ENCODE results near the gene YIPF1. TPM values are rescaled to one million over a fixed set of nuclear protein-coding genes. Genes with fewer than 3 reads are reported as not detected.

Gene YIPF1
- polyA plus RNA-seq, 2 donors, result 13.5 to 20.3 TPM

DNA sequence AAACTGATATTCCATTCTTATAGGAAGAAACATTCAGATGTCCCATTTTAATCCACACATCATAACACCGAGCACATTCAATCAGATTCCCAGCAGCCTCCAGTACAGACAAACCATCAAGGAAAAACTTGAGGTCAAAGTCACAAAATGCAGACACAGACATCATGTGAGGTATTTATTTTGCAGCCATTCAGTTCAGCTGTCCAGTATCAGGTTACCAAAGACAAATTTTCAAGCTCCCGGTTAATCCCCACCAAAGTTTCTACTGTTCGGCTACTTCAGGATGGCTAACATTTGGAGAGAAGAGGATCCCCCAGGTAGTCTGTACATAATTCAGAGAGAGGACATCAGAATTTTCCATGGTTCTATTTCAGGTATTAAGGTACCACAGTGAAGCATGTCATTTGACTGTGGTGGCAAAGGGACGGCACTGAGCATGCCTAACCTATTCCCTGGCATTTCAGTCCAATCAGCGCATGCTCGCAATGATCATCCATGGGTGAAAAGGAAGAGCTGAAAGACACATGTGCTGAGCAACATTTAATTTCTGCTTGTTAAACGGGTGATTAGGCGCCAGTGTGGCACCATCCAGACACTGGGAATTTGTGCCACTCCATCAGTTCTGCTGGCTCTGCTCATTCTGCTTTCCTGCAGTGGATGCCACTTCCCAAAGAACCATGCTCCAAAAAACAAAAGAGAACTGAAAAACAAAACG, 37.9 kb downstream of the YIPF1 start:
- no peaks in the 10 kb centered on the region for H3K27me3 ChIP-seq (ENCODE audit: control insufficient read depth in 1 of 2, insufficient read depth in 2 of 2, low read length in 2 of 2)

DNA sequence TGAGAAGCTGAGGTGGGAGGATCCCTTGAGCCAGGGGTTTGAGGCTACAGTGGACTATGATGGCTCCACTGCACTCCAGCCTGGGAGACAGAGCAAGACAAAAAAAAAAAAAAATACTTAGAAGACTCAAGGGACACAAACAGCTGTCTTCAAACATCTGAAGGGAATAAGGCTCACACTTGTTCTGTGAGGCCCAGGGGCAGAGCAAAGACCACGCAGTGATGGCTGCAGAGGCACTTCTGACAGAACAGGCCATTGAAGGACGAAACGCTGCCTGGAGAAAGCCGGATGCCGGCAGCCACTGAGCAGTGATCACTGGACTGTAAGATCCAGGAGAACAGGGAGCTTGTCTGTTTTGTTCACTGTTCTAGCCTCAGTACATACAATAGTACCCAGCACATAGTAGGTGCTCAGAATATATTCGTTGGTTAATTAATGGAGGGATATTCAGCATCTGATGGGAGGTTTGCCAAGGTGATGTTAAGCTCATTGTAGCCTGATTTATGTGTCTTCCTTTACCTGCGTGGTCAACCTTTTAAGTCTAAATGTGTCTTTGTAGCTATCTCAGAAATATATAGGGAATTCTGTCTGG, 39.4 kb downstream of the YIPF1 start:
- H3K36me3 ChIP-seq (ENCODE audit: control insufficient read depth in 2 of 2, insufficient read depth in 2 of 2, low read length in 1 of 2), result peaks cover 4 to 9% of the 10 kb centered on the region in 2 donors
- WGBS, 2 donors, result 84 to 89% methylated on average over 7 of the region's 7 CpGs
- no peaks in the 10 kb centered on the region for H3K4me1 ChIP-seq (ENCODE audit: control insufficient read depth in 2 of 2, insufficient read depth in 2 of 2, low read length in 1 of 2)
- H3K27ac ChIP-seq (ENCODE audit: low read depth in 2 of 2, low read length in 1 of 2), result no peak overlapping the region
- no peaks in the 10 kb centered on the region for H3K9me3 ChIP-seq (ENCODE audit: control insufficient read depth in 2 of 2, insufficient read depth in 1 of 2, low read depth in 1 of 2, low read length in 1 of 2)
- H3K27me3 ChIP-seq (ENCODE audit: control insufficient read depth in 1 of 2, insufficient read depth in 2 of 2, low read length in 2 of 2), result no peaks in the 10 kb centered on the region
- no peak overlapping the region for H3K4me3 ChIP-seq (ENCODE audit: low read depth in 1 of 2, low read length in 2 of 2)

More for the DNA sequence above, 37.9 kb downstream of the YIPF1 start:
- Histone ChIP-seq H3K36me3 (ENCODE audit: control insufficient read depth in 2 of 2, insufficient read depth in 2 of 2, low read length in 1 of 2) (peaks cover 13 to 18% of the 10 kb centered on the region in 2 donors), H3K9me3 (ENCODE audit: control insufficient read depth in 2 of 2, insufficient read depth in 1 of 2, low read depth in 1 of 2, low read length in 1 of 2) (no peaks in the 10 kb centered on the region), H3K4me3 (ENCODE audit: low read depth in 1 of 2, low read length in 2 of 2) (no peak overlapping the region), H3K4me1 (ENCODE audit: control insufficient read depth in 2 of 2, insufficient read depth in 2 of 2, low read length in 1 of 2) (no peaks in the 10 kb centered on the region), H3K27ac (ENCODE audit: low read depth in 2 of 2, low read length in 1 of 2) (no peak overlapping the region)
- WGBS, 2 donors, result 88 to 90% methylated on average over 9 of the region's 9 CpGs

DNA sequence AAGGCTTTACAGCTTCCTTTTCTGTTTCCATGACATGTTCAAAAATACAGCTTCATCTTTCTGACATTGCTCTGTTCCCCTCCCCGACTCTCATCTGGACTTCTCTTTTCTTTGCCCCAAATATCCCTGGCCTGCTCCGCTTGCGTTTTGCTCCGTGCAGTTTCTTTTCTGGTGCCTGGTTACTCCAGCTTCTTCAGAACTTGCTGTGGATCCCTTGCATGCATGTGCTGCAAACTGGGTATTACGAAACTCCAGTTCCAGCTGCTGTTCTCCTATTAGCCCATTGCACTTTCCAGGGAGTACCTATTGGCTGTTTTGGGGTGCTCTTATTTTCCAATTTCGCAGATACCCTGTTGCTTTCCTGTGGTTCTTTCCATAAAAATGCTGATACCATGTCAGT, 41.6 kb downstream of the YIPF1 start:
- peaks cover 0 to 4% of the 10 kb centered on the region in 2 donors for H3K36me3 ChIP-seq (ENCODE audit: control insufficient read depth in 2 of 2, insufficient read depth in 2 of 2, low read length in 1 of 2)
- no peaks in the 10 kb centered on the region for H3K9me3 ChIP-seq (ENCODE audit: control insufficient read depth in 2 of 2, insufficient read depth in 1 of 2, low read depth in 1 of 2, low read length in 1 of 2)
- H3K27me3 ChIP-seq (ENCODE audit: control insufficient read depth in 1 of 2, insufficient read depth in 2 of 2, low read length in 2 of 2), result no peaks in the 10 kb centered on the region
- 90 to 91% methylated on average over 6 of the region's 6 CpGs for WGBS, 2 donors
- no peaks in the 10 kb centered on the region for H3K4me1 ChIP-seq (ENCODE audit: control insufficient read depth in 2 of 2, insufficient read depth in 2 of 2, low read length in 1 of 2)
- no peak overlapping the region for H3K4me3 ChIP-seq (ENCODE audit: low read depth in 1 of 2, low read length in 2 of 2)
- H3K27ac ChIP-seq (ENCODE audit: low read depth in 2 of 2, low read length in 1 of 2), result no peak overlapping the region

DNA sequence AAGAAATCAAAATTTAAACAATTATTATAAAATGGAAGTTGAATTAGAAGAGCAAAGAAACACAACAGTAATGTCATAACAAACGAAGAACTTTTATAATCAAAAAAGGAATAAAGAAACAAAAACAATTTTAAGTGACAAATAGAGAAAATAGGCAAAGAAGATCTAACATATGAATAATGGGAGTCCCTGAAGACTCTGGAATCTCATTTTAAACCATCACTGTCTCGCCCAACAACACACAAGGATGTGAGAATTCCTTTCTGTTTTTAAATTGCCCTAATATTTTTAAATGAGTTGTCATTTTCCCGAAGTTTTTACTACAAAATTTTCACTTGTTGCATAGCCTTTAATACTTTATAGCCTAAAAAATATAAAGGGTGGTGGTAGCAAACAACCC, 47.2 kb downstream of the YIPF1 start:
- Histone ChIP-seq H3K4me1 (ENCODE audit: control insufficient read depth in 2 of 2, insufficient read depth in 2 of 2, low read length in 1 of 2) (no peaks in the 10 kb centered on the region), H3K27me3 (ENCODE audit: control insufficient read depth in 1 of 2, insufficient read depth in 2 of 2, low read length in 2 of 2) (no peaks in the 10 kb centered on the region), H3K36me3 (ENCODE audit: control insufficient read depth in 2 of 2, insufficient read depth in 2 of 2, low read length in 1 of 2) (no peaks in the 10 kb centered on the region), H3K4me3 (ENCODE audit: low read depth in 1 of 2, low read length in 2 of 2) (no peak overlapping the region), H3K9me3 (ENCODE audit: control insufficient read depth in 2 of 2, insufficient read depth in 1 of 2, low read depth in 1 of 2, low read length in 1 of 2) (no peaks in the 10 kb centered on the region), H3K27ac (ENCODE audit: low read depth in 2 of 2, low read length in 1 of 2) (no peak overlapping the region)
- 84 to 87% methylated on average over 3 of the region's 3 CpGs for WGBS, 2 donors

DNA sequence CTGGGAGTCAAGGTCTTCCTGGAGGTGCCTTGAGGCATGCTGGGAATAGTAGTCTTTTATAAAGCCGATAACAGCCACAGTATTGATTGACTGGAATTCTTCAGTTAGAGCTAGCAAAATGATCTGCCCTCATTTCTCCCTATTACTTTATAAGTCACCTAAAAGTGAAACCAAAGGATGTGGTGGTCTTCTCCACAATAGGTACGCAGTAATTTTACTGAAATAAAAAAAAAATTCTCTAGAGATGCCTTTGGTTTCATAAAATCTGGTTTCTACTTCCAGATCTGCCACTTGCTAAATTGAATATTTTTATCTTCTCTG, 51.0 kb downstream of the YIPF1 start:
- WGBS, 2 donors, result 4 to 10% methylated on average over 2 of the region's 2 CpGs
- Histone ChIP-seq H3K36me3 (ENCODE audit: control insufficient read depth in 2 of 2, insufficient read depth in 2 of 2, low read length in 1 of 2) (no peaks in the 10 kb centered on the region), H3K9me3 (ENCODE audit: control insufficient read depth in 2 of 2, insufficient read depth in 1 of 2, low read depth in 1 of 2, low read length in 1 of 2) (no peaks in the 10 kb centered on the region), H3K27me3 (ENCODE audit: control insufficient read depth in 1 of 2, insufficient read depth in 2 of 2, low read length in 2 of 2) (no peaks in the 10 kb centered on the region), H3K4me3 (ENCODE audit: low read depth in 1 of 2, low read length in 2 of 2) (peak overlapping the region; percentile 82 to 92), H3K27ac (ENCODE audit: low read depth in 2 of 2, low read length in 1 of 2) (peak overlapping the region in 1 of 2 donors; percentile 99), H3K4me1 (ENCODE audit: control insufficient read depth in 2 of 2, insufficient read depth in 2 of 2, low read length in 1 of 2) (no peaks in the 10 kb centered on the region)

DNA sequence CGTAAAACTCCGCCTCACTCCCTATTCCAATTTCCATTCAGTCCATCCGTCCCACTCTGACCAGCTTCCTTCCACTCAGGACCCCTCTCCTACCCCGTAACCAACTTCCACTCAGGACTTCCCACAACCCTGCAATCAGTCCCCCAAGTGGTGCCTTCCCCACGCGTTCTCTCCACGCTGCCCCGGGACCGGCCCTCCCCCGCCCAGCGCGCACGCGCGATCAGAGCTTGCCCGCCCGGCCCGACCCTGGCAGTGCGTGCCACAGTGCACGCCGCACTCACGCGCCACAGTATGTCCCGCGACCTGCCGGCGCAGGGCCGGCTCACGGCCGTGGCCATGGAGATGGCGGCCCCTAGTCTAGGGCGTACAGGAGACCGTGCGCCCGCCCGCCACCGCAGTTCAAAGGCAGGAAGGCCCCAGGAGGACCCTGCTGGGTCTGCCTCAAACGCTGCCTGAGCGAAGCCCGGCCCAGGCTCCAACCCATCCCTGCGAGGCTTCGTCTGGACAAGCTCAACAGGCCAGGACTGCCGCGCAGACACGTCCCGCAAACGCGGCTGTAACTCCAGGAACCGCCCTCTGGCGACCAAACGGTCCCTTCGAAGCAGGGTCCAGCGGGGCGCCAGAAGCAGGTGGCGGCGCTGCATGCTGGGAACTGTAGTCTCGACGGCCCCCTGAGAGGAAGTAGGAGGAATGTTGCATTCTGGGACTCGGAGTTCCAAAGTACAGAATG, 51.5 kb downstream of the YIPF1 start, which contains the start of gene NDC1:
NDC1 (minus strand) TSS at position 373 of the 730 bp plus-strand sequence; CDS start at position 338, 35 bp downstream.
- peak within 1 kb of the TSS; percentile 82 to 92 for H3K4me3 ChIP-seq (ENCODE audit: low read depth in 1 of 2, low read length in 2 of 2)
- 0 to 1% methylated on average over 59 of the region's 59 CpGs for WGBS, 2 donors

GRCh38 chr1:53837646-53837923, 52.0 kb downstream of the YIPF1 start:
- Histone ChIP-seq H3K9me3 (ENCODE audit: control insufficient read depth in 2 of 2, insufficient read depth in 1 of 2, low read depth in 1 of 2, low read length in 1 of 2) (no peaks in the 10 kb centered on the region), H3K36me3 (ENCODE audit: control insufficient read depth in 2 of 2, insufficient read depth in 2 of 2, low read length in 1 of 2) (no peaks in the 10 kb centered on the region), H3K4me3 (ENCODE audit: low read depth in 1 of 2, low read length in 2 of 2) (peak overlapping the region; percentile 82 to 92), H3K27ac (ENCODE audit: low read depth in 2 of 2, low read length in 1 of 2) (peak overlapping the region; percentile 99 to 100), H3K27me3 (ENCODE audit: control insufficient read depth in 1 of 2, insufficient read depth in 2 of 2, low read length in 2 of 2) (no peaks in the 10 kb centered on the region), H3K4me1 (ENCODE audit: control insufficient read depth in 2 of 2, insufficient read depth in 2 of 2, low read length in 1 of 2) (no peaks in the 10 kb centered on the region)
- 0 to 1% methylated on average over 5 of the region's 5 CpGs for WGBS, 2 donors

More for the DNA sequence above, 51.5 kb downstream of the YIPF1 start, which contains the start of gene NDC1:
- H3K27me3 ChIP-seq (ENCODE audit: control insufficient read depth in 1 of 2, insufficient read depth in 2 of 2, low read length in 2 of 2), result no peaks in the 10 kb centered on the region
- no peaks in the 10 kb centered on the region for H3K36me3 ChIP-seq (ENCODE audit: control insufficient read depth in 2 of 2, insufficient read depth in 2 of 2, low read length in 1 of 2)
- peak within 1 kb of the TSS; percentile 99 to 100 for H3K27ac ChIP-seq (ENCODE audit: low read depth in 2 of 2, low read length in 1 of 2)
- no peaks in the 10 kb centered on the region for H3K4me1 ChIP-seq (ENCODE audit: control insufficient read depth in 2 of 2, insufficient read depth in 2 of 2, low read length in 1 of 2)
- no peaks in the 10 kb centered on the region for H3K9me3 ChIP-seq (ENCODE audit: control insufficient read depth in 2 of 2, insufficient read depth in 1 of 2, low read depth in 1 of 2, low read length in 1 of 2)

- H3K4me1 ChIP-seq (ENCODE audit: control insufficient read depth in 2 of 2, insufficient read depth in 2 of 2, low read length in 1 of 2), result no peaks in the 10 kb centered on the region
- no peaks in the 10 kb centered on the region for H3K36me3 ChIP-seq (ENCODE audit: control insufficient read depth in 2 of 2, insufficient read depth in 2 of 2, low read length in 1 of 2)
- no peak overlapping the region for H3K27ac ChIP-seq (ENCODE audit: low read depth in 2 of 2, low read length in 1 of 2)
- no peak overlapping the region for H3K4me3 ChIP-seq (ENCODE audit: low read depth in 1 of 2, low read length in 2 of 2)
- H3K27me3 ChIP-seq (ENCODE audit: control insufficient read depth in 1 of 2, insufficient read depth in 2 of 2, low read length in 2 of 2), result no peaks in the 10 kb centered on the region
- H3K9me3 ChIP-seq (ENCODE audit: control insufficient read depth in 2 of 2, insufficient read depth in 1 of 2, low read depth in 1 of 2, low read length in 1 of 2), result no peaks in the 10 kb centered on the region
- WGBS, 2 donors, result 86 to 90% methylated on average over 2 of the region's 2 CpGs
Measured at GRCh38 chr1:53835491-53835890, 54.1 kb downstream of the YIPF1 start.

GRCh38 chr1:53834776-53835175, 54.8 kb downstream of the YIPF1 start:
- no peaks in the 10 kb centered on the region for H3K27me3 ChIP-seq (ENCODE audit: control insufficient read depth in 1 of 2, insufficient read depth in 2 of 2, low read length in 2 of 2)
- no peaks in the 10 kb centered on the region for H3K9me3 ChIP-seq (ENCODE audit: control insufficient read depth in 2 of 2, insufficient read depth in 1 of 2, low read depth in 1 of 2, low read length in 1 of 2)
- no peaks in the 10 kb centered on the region for H3K36me3 ChIP-seq (ENCODE audit: control insufficient read depth in 2 of 2, insufficient read depth in 2 of 2, low read length in 1 of 2)
- no peak overlapping the region for H3K4me3 ChIP-seq (ENCODE audit: low read depth in 1 of 2, low read length in 2 of 2)
- no peaks in the 10 kb centered on the region for H3K4me1 ChIP-seq (ENCODE audit: control insufficient read depth in 2 of 2, insufficient read depth in 2 of 2, low read length in 1 of 2)
- 94 to 97% methylated on average over 11 of the region's 11 CpGs for WGBS, 2 donors
- H3K27ac ChIP-seq (ENCODE audit: low read depth in 2 of 2, low read length in 1 of 2), result no peak overlapping the region

Data from esophagus (tissue), 2 donors.